Astrocyte (in vitro differentiated cells and primary cell): ENCODE results near the gene TWNK.

Experiments used
- CTCF ChIP-seq: IDR thresholded peaks from 2 replicates; pipeline ENCODE4 v1.5.1; 2011; ENCODE audit warnings: low read depth, mild to moderate bottlenecking, inconsistent platforms, low read length, moderate library complexity; ENCODE audit not compliant: insufficient read depth
- EZH2 ChIP-seq: IDR thresholded peaks from 2 replicates; pipeline ENCODE4 v1.6.1; 2012; ENCODE audit warnings: mild to moderate bottlenecking, low read length, inconsistent platforms; ENCODE audit not compliant: insufficient read depth

DNA sequence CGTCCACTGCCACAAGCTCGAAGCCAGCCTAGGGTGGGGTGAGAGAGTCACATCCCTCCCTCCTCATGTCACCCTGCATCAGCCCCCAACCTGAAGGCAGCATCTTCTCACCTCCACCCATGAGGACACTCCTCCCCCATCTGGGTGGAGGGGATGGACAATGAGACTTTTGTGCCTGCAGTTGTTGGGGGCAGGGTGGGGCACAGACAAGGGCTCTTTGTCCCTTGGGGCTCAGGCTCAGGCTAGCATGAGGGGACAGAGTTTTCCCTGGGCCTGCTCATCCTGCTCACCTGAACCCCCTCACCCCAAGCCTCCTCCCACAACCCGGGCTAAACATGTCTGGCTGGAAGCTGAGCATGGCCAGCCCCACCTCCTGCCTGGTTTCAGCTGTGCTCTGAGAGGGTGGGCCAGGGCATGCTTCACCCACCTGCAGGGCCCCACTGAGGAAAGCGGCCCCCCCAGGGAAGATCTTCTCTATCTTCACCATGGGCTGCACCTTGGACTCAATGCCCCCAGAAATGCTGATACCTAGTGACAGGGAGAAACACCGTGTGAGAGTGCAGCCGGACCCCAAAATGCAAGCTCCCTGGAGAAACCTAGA lies 21.6 kb downstream of the TWNK start:
- TF ChIP-seq CTCF (no peak), EZH2 (no peak)
